NCI-H748 (cell line): ENCODE results near the gene MIS18A.
"Not testable (repeated sequence)": the region's sequence is repeated elsewhere in the genome, so short reads cannot be mapped to it uniquely, and the experiment has no call there.

Source experiments
- DNase-seq: peaks from one replicate; lab custom pipeline; 2025; ENCODE audit not compliant: unreplicated experiment; lab: John Stamatoyannopoulos, UW

The MIS18A gene

GRCh38 chr21:32278518-32279376, at the start of gene MIS18A:
TSS of gene MIS18A (minus strand) at chr21:32279049. CDS start at chr21:32279014, 35 bp downstream.
- DNase-seq = peak; percentile 92

GRCh38 chr21:32328595-32328994, 49.7 kb upstream of the MIS18A start:
- no peak for DNase-seq

GRCh38 chr21:32325706-32326105, 46.9 kb upstream of the MIS18A start:
- no peak for DNase-seq

GRCh38 chr21:32322676-32323075, 43.8 kb upstream of the MIS18A start:
- no peak for DNase-seq

- DNase-seq = no peak
Measured at GRCh38 chr21:32322103-32322502, 43.3 kb upstream of the MIS18A start.

- no peak for DNase-seq
Measured at GRCh38 chr21:32321480-32321879, 42.6 kb upstream of the MIS18A start.

- no peak for DNase-seq
Measured at GRCh38 chr21:32320726-32321125, 41.9 kb upstream of the MIS18A start.

GRCh38 chr21:32320059-32320458, 41.2 kb upstream of the MIS18A start:
- DNase-seq = no peak

- no peak for DNase-seq
Measured at GRCh38 chr21:32319012-32319411, 40.2 kb upstream of the MIS18A start.

GRCh38 chr21:32317726-32318125, 38.9 kb upstream of the MIS18A start:
- no peak for DNase-seq

GRCh38 chr21:32316361-32317215, 37.7 kb upstream of the MIS18A start:
- DNase-seq = no peak

- DNase-seq = no peak
Measured at GRCh38 chr21:32315511-32316281, 36.8 kb upstream of the MIS18A start.

GRCh38 chr21:32314806-32315205, 36.0 kb upstream of the MIS18A start:
- no peak for DNase-seq

GRCh38 chr21:32312976-32313375, 34.1 kb upstream of the MIS18A start:
- DNase-seq = no peak

- DNase-seq = no peak
Measured at GRCh38 chr21:32312326-32312725, 33.5 kb upstream of the MIS18A start.

- no peak for DNase-seq
Measured at GRCh38 chr21:32311621-32312020, 32.8 kb upstream of the MIS18A start.

- DNase-seq = not testable (repeated sequence)
Measured at GRCh38 chr21:32310976-32311375, 32.1 kb upstream of the MIS18A start.

- no peak for DNase-seq
Measured at GRCh38 chr21:32309906-32310460, 31.1 kb upstream of the MIS18A start.

GRCh38 chr21:32308696-32309095, 29.8 kb upstream of the MIS18A start:
- DNase-seq = no peak

GRCh38 chr21:32307706-32308105, 28.9 kb upstream of the MIS18A start:
- no peak for DNase-seq
